ENCODE data around the gene BAG1.
A peak's percentile ranks its signal among the peaks of the same experiment; 100 is the strongest.

DNA sequence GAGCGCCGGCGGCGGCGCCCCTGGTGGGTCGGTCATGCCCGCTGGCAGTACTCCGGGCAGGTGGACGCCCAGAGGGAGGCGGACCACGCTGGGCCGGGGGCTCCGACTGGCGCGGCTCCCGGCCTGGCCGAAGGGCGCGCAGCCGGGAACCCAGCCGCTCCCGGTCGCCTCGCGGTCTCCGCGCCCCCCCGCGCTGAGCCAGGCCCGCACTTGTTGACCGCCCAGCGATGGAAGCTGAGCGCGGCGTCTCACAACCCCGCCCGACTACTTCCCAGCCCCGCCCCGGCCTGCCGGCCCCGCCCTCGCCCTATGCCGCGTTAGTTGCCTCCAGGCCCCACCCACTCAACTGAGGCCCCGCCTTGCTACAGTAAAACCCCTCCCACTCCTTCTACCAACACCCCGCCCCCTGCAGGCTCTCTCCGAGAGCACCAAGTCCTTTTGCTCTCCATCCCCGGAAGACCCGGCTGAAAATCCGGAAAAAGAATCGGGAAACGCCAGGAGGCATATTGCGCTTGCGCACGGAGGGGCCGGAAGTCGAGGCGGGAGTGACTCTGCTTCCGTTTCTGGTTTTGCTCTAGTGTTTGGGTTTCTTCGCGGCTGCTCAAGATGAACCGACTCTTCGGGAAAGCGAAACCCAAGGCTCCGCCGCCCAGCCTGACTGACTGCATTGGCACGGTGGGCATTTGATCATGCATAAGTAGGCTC, at the start of gene BAG1, which contains the start of gene CHMP5:
- TF ChIP-seq POLR2A (IDR thresholded peaks at IDR 0.05; ENCODE audit: low read depth, low read length) (peak; percentile 62; the same call in 1 of the 2 replicates), POLR2AphosphoS5 (IDR thresholded peaks at IDR 0.05; ENCODE audit: low read depth, low read length) (peak; percentile 71; the same call in 1 of the 2 replicates), POU2F2 (IDR thresholded peaks at IDR 0.05; ENCODE audit: low read depth, low read length) (no peak), TAF1 (IDR thresholded peaks at IDR 0.05; ENCODE audit: low read depth, low read length) (no peak; the same call in 1 of the 2 replicates), PAX5 (IDR thresholded peaks at IDR 0.05; ENCODE audit: insufficient read depth, low read length, severe bottlenecking) (no peak), SPI1 (IDR thresholded peaks at IDR 0.05; ENCODE audit: low read depth, low read length) (0 out of 2 replicates have a peak, but pooled peaks have one; percentile 21)
